ENCODE data around the gene JOSD2.

- no peak for TF ChIP-seq POLR2A (IDR thresholded peaks at IDR 0.05)
- TF ChIP-seq CTCF (IDR thresholded peaks at IDR 0.05), result no peak
These were observed 307 bp downstream of the JOSD2 start for GRCh38 chr19:50510700-50511068.
